K562 (cell line): ENCODE measurements around the gene ZNF627. TPM values are rescaled to one million over a fixed set of nuclear protein-coding genes. Genes with fewer than 3 reads are reported as not detected.

Experiments
- AFF1 ChIP-seq, 2 experiments: fragments of 450-650 bp; IDR thresholded peaks; 2 replicates each; pipeline ENCODE4 v1.6.1; 2018; ENCODE audit warnings: mild to moderate bottlenecking in 2 of 2, low read depth in 1 of 2; ENCODE audit not compliant: partially characterized antibody in 2 of 2
- DNMT1 ChIP-seq: fragments of 450-650 bp; IDR thresholded peaks from 2 replicates; pipeline ENCODE4 v1.6.1; 2016; ENCODE audit warnings: antibody characterized with exemption, mild to moderate bottlenecking
- E2F3 ChIP-seq: fragments of 250-450 bp; sonication (Bioruptor Pico); IDR thresholded peaks from 2 replicates; pipeline ENCODE4 v1.4.0; 2020; ENCODE audit warnings: mild to moderate bottlenecking
- E2F5 ChIP-seq: sonication (generic); formaldehyde crosslinking; IDR thresholded peaks from 2 replicates; pipeline ENCODE4 v1.8.0; 2022; ENCODE audit warnings: mild to moderate bottlenecking, missing genetic modification reagents
- ERF ChIP-seq: fragments of 450-650 bp; formaldehyde crosslinking; IDR thresholded peaks from 2 replicates; pipeline ENCODE4 v1.4.0; 2020; ENCODE audit warnings: mild to moderate bottlenecking, mixed read lengths
- FOXA3 ChIP-seq, 2 experiments: fragments of 450-650 bp in 1 of 2; sonication (generic) in 1 of 2; formaldehyde crosslinking; IDR thresholded peaks in 1 of 2; conservative IDR thresholded peaks in 1 of 2; 2 replicates each; pipeline versions ENCODE4 v1.4.0 to v1.8.0; 2020 to 2022; ENCODE audit warnings: mild to moderate bottlenecking in 2 of 2, missing genetic modification reagents in 1 of 2
- GABPA ChIP-seq: fragments of 200-800 bp; sonication (Bioruptor generic); conservative IDR thresholded peaks from 2 replicates; pipeline ENCODE4 v1.6.1; 2016; ENCODE audit warnings: low read depth, missing genetic modification characterization, missing compliant biosample characterization
- GTF2B ChIP-seq: IDR thresholded peaks from 2 replicates; pipeline ENCODE4 v1.6.1; 2011; ENCODE audit not compliant: insufficient read length; ENCODE audit errors: extremely low read depth
- KAT2B ChIP-seq: IDR thresholded peaks from one replicate; pipeline ENCODE4 v1.6.1; 2012; ENCODE audit warnings: low read depth, mild to moderate bottlenecking, control low read depth, inconsistent platforms, low read length, moderate library complexity
- KDM2B ChIP-seq: fragments of 250-450 bp; sonication (Bioruptor Pico); IDR thresholded peaks from 2 replicates; pipeline ENCODE4 v1.8.0; 2021; ENCODE audit warnings: mild to moderate bottlenecking, moderate library complexity
- KLF16 ChIP-seq: IDR thresholded peaks from 2 replicates; pipeline ENCODE4 v1.6.1; 2016; ENCODE audit warnings: antibody characterized with exemption
- MAFG ChIP-seq: fragments of 450-650 bp; conservative IDR thresholded peaks from 2 replicates; pipeline ENCODE4 v1.6.1; 2016; ENCODE audit warnings: missing genetic modification characterization, missing compliant biosample characterization
- MCM2 ChIP-seq: fragments of 450-650 bp; IDR thresholded peaks from 2 replicates; pipeline ENCODE4 v1.6.1; 2017; ENCODE audit warnings: low read depth, mild to moderate bottlenecking
- MXD1 ChIP-seq: fragments of 250-450 bp; sonication (Bioruptor Pico); IDR thresholded peaks from 2 replicates; pipeline ENCODE4 v1.8.0; 2021; ENCODE audit warnings: borderline replicate concordance, mild to moderate bottlenecking, moderate library complexity; ENCODE audit not compliant: poor library complexity, severe bottlenecking
- NFIX ChIP-seq: fragments of 250-450 bp; sonication (Bioruptor Pico); IDR thresholded peaks from 2 replicates; pipeline ENCODE4 v1.4.0; 2020; ENCODE audit warnings: low read depth, mild to moderate bottlenecking, moderate library complexity
- POLR2H ChIP-seq: IDR thresholded peaks from 2 replicates; pipeline ENCODE4 v1.6.1; 2016; ENCODE audit warnings: missing genetic modification characterization, low read depth, mild to moderate bottlenecking, control low read depth, missing compliant biosample characterization, moderate library complexity
- SNRNP70 ChIP-seq: fragments of 200-400 bp; formaldehyde crosslinking; optimal IDR thresholded peaks from 2 replicates; pipeline ENCODE3; 2017; ENCODE audit warnings: low read depth, low read length
- XRCC5 ChIP-seq: fragments of 200-400 bp; formaldehyde crosslinking; IDR thresholded peaks from 2 replicates; pipeline ENCODE4 v1.6.1; 2017; ENCODE audit warnings: low read depth, mild to moderate bottlenecking, low read length
- ZNF384 ChIP-seq: IDR thresholded peaks from 2 replicates; pipeline ENCODE4 v1.6.1; 2012; ENCODE audit warnings: low read depth, low read length, improper control_type of control experiment
- polyA plus RNA-seq, 8 experiments: library from polyadenylated mRNA; depleted of rRNA in 4 of 8; stranded (reverse) in 5 of 8; unstranded in 3 of 8; fragments of >200 nt; fragmentation: Nextera tagmentation in 2 of 8; fragmentation: Illumina TruSeq in 1 of 8; extraction: Ambion mirVana in 2 of 8; extraction: Trizol in 1 of 8; gene quantifications; 2 replicates each; pipeline versions ENCODE4 v1.2.1 to v1.2.3, GENCODE V29; 2011 to 2014; ENCODE audit warnings: inconsistent platforms in 1 of 8, missing spikeins in 1 of 8
- total RNA-seq, 7 experiments: library from RNA; depleted of rRNA in 6 of 7; stranded (reverse); fragments of >200 nt in 6 of 7; fragmentation: Illumina TruSeq in 2 of 7; extraction: Trizol in 2 of 7; gene quantifications; 2 replicates each; pipeline versions ENCODE4 v1.2.1 to v1.2.3, GENCODE V29; 2011 to 2021; ENCODE audit warnings: low replicate concordance in 1 of 7
- TF ChIP-seq, protein P1 (sequence below), 2 experiments: fragments of 250-450 bp in 1 of 2; fragments of 450-650 bp in 1 of 2; sonication (Bioruptor Pico) in 1 of 2; IDR thresholded peaks; 2 replicates each; pipeline versions ENCODE4 v1.6.1 to v1.8.0; 2016 to 2021; ENCODE audit warnings: mild to moderate bottlenecking in 2 of 2, moderate library complexity in 2 of 2, missing compliant biosample characterization in 1 of 2, missing genetic modification characterization in 1 of 2

The ZNF627 gene
- total and polyA plus RNA-seq, 9 of the 15 experiments (the other 6 are each of a cell fraction or from before 2014, with no cell fraction given), result 6.4 to 19.9 (median 10.6) TPM

DNA sequence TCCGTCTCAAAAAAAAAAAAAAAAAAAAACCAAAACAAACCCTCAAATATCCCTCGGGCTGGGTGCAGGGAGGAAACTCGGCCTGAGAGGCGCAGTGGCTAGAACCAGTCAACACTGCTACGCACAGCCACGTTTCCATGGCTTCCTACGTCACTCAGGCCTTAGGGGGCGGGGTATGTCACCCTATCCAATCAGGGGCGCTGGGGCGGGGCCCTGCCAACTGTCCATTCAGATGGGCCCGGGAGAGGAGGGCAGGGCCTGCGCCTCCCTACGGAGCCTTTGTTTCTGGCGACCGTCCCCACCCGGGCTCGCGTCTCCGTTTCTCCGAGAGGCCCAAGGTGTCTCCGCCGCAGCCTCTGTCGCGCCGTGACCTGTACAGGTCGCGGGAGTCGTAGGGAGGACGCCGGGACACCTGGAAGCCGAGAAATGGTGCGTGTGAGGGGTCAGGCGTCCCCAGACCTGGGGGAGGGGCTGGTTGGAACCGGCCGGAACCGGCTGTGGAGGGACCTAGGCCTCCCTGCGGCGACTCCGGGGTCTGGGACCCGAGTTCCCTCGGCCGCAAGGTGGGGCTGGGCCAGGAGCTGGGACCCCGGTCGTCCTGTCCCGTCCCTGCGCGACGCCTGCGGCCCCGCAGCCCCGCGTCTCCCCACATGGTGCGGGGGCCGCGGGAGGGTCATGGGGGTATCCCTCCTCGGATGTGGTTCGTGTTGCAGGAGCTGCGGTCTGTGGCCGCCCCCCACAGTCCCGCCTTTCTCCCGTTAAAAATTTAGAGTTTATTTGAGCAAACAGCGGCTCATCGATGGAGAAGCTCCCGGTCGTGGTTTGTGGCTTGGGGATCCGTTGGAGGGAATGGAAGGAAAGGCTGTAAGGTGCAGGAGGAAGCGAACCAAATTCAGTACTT, at the start of gene ZNF627 (continued):
- no peak for TF ChIP-seq E2F5 (CRISPR knock-in tag)
- TF ChIP-seq KAT2B, result no peak
- peak; percentile 92 for TF ChIP-seq KLF16
- TF ChIP-seq, protein P1, sequence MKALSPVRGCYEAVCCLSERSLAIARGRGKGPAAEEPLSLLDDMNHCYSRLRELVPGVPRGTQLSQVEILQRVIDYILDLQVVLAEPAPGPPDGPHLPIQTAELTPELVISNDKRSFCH (CRISPR knock-in tag; IDR thresholded peaks at IDR 0.05), result no peak
- TF ChIP-seq, protein P1 (tag; IDR thresholded peaks at IDR 0.05), result peak; percentile 74; the same call in 1 of the 2 replicates
- TF ChIP-seq ERF (CRISPR knock-in tag), result no peak
- no peak for TF ChIP-seq AFF1 (IDR thresholded peaks at IDR 0.05; ENCODE audit: low read depth in 1 of 2, partially characterized antibody in 2 of 2)
- no peak for TF ChIP-seq MAFG
- no peak; the same call in 1 of the 2 replicates for TF ChIP-seq XRCC5
- no peak for TF ChIP-seq FOXA3 (CRISPR knock-in tag; conservative IDR thresholded peaks at IDR 0.05 in 1 of 2, IDR thresholded peaks at IDR 0.05 in 1 of 2)
- TF ChIP-seq NFIX (CRISPR knock-in tag), result no peak
- no peak for TF ChIP-seq DNMT1
- TF ChIP-seq MXD1 (CRISPR knock-in tag), result no peak
- peak; percentile 36; the same call in 1 of the 2 replicates for TF ChIP-seq GABPA (tag)
- TF ChIP-seq POLR2H, result peak; percentile 95
- peak; percentile 20 for TF ChIP-seq GTF2B
- peak; percentile 57; the same call in 1 of the 2 replicates for TF ChIP-seq E2F3 (CRISPR knock-in tag)
- TF ChIP-seq SNRNP70, result no peak
- TF ChIP-seq ZNF384, result peak; percentile 95
- TF ChIP-seq KDM2B, result no peak
- TF ChIP-seq MCM2, result no peak
